Measurements from ENCODE around the gene ZFP64.

ZFP64 gene

DNA sequence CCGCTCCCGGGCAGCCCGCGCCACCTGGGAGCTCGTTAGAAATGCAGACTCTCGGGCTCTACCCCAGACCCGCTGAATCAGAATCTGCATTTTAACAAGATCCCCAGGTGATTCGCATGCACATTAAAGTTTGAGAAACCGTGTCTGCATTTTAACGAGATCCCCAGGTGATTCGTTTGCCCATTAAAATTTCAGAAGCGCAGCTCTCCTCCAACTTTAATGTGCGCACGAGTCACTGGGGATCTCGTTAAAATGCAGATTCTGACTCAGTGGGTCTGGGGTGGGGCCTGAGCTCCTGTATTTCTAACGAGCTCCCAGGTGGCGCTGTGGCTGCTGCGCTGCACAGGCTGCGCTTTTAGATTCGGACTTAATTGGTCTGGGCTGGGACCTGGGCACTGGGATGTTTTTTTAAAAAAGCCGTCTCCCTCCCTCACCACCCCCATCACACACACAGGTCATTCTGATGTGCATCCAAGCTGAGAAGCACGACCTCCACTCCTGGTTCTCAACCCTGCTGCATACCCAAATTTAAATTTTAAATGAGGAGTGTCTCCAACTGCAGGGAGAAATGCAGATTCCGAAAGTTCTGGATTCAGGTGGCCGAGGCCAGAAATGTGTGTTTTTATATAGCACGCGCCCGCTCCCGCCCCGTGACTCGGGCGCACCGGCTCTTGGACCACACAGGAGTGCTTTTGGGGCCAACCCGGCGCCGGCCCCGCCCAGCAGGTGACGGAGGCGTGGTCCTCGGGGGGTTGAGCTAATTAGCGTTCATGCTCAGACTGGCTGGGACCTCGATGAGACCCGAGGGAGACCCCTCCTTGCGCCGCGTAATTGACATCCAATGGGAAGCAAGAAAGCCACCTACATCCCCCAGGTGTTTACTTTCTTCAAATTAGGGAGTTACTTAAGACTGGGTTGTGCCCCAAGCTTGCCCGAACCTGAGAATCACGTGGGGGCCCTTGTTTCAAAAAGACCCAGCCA lies 85.8 kb downstream of the ZFP64 start:
- no peak for FAIRE-seq
- DNase-seq (ENCODE audit: low spot score): no peak

DNA sequence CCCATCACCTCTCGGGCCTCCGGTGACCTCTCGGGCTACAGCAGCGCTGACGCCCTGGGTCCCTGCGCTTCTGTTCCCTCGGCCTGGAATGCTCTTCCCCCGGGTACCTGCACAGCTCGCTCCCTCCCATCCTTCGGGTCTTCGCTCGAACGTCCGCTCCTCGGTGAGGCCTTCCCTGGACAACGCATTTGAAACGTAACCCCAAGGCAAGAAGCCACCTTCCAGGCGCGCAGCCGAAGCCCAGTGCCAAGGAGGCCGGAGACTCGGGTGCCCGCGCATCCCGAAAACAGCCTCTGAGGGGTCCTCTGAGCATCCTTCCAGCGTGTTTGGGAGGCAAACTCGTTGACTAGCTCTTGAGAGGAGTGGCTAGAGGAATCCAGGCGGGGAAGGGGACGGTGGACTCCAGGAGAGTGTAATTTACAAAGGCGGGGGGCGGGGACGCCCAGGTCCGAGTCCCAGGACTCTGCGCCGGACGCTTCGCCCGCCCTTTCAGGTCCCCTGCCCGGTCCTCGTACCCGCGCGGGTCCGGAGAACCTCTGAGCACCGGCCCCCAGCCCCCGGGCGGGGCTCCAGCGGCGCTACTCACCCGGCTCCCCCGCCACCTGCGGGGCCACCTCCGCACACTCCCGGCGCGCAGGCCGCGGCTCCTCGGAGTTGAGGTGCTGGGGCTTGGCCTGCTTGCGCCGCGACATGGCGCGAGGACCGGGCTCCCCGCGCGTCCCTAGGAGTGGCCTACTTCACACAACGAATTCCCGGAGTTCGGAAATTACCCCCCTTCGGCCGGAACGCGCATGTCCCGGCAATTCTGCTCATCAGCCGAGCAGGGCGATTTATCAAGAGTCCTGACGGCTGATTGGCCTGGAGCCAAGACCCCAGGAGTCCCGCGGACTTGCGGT lies 86.8 kb downstream of the ZFP64 start:
- DNase-seq (ENCODE audit: low spot score) (no peak), FAIRE-seq (no peak)

DNA sequence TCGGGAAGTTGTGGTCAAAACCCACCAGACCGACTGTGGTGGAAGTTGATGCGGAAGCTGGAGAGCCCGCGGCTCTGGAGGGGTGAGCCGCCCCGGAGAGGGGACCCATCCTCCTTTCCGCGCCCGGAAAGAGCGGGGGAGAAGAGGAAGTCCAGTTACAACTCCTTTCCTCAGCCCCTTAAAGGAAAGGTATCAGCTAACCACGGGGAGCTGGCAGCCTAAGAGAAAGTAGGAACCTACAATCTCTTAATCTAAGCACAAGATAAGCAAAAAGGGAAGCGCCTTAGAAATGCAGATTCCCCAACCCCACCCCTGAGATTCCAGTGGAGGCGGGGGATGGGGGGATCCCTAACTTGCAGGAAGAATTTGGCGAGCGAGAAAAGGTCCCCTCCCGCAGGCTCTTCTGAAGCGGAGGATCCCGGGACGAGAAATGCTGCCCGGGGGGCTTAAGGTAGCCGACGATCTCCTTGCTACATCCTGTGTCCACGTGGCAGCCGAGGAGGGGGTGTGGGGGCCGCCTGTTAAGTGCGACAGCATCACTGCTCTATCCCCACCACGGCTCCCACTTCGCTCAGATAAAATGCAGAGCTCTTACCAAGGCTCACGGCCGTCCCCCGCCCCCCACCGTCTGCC lies 87.5 kb downstream of the ZFP64 start:
- FAIRE-seq (no peak), DNase-seq (ENCODE audit: low spot score) (no peak)

DNA sequence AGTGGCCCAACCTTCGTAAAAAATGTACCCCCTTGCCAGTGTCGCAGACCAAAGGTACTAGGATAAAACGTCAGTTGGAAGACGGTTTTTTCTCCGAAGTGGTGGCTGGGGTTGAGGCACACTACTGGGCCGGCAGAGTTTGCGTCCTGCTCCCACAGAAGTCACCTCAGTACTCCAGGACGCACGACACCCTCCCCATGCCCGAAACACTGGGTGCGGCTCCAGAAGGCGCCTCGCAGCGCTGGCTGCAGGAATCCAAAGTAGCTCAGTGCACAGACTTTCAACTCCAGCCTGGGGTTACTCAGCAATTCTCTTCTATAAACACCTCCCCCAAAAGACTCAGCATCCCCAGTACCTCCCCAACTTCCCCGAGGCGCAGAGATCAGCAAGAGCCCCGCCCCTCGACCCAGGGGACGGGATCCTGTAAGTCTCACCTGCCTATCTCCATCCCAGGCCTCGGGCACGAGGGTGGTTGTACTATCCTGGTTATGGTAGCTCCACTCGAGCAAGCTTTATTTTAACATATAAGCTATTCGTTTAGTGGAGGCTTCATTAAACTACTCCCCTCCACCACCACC lies 88.2 kb downstream of the ZFP64 start:
- DNase-seq (ENCODE audit: low spot score) (no peak), FAIRE-seq (no peak)

DNA sequence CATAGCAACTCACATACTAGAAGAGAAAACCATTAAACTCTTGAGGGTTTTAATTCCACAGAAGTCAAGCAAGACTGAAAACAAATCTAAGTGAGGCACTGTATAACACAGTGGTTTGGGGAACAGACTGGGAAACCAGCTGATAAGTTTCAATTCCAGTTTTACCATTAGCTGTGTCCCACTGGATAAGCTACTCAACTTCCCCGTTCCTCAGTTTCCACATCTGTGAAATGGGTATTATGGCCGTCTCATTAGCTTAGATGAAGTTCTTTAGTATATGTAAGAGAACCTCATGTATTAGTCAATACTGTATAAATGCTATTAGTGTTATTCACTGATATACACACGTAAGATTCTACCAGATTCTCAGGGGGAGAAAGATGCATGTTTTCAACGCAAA lies 89.0 kb downstream of the ZFP64 start:
- DNase-seq (ENCODE audit: low spot score) (no peak), FAIRE-seq (no peak)

DNA sequence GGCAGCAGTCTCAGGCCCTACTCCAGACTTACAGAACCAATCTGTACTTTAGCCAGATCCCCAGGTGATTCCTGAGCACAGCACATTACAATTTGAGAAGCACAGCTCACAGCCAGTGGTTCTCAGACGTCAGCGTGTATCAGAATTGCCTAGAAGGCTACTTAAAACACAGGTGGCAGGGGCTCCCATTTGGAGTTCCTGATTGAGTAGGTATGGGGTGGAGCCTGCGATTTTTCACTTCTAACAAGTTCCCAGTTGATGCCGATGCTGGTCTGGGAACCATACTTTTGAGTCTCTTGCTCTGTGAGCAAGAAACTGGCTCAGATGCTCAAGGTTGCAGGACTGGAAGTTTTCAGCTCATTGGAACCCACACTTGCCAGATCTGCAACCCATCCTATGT lies 89.5 kb downstream of the ZFP64 start:
- FAIRE-seq (no peak), DNase-seq (ENCODE audit: low spot score) (no peak)
